ENCODE results near the gene CUTC. TPM values are rescaled to one million over a fixed set of nuclear protein-coding genes. Genes with fewer than 3 reads are reported as not detected.
A peak's percentile ranks its signal among the peaks of the same experiment; 100 is the strongest.

CUTC gene
- total RNA-seq, 1 donor from 2014 or later = 14.4 TPM

DNA sequence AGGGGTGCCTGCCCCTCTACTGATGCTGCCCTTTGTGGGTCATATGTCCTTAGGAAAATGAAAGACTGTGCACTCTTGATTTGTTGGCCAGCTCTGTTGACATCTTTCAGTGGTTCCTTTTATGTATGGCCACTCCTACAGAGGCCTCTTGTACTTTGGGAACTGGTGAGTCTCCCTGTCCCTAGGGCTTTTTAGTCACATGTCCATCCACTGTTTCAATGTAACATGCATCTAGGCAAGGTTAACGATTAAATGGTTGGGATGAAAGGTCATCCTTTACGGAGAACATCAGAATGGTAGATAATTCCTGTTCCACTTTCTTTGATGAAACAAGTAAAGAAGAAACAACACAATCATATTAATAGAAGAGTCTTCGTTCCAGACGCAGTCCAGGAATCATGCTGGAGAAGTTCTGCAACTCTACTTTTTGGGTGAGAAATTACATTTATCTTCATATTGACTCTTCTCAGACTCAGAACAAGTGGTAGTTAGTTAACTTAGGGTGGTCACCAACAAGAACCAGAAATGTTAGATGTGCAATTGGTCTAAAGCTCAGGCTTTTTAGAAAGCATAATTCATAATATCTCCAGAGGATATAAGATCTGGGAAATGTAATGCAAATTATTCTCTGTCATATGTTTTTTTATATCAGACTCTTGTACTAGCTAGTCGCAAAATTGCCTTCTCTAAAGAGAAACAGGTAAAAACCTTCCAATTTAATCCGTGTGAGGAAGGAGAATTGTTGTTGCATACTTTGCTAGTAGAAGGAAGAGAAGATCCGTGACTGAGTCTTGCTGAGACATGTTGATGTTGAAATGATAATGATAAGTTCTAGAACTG lies 50.6 kb downstream of the CUTC start, which contains the start of gene ABCC2:
TSS of gene ABCC2 (plus strand) at position 194 of the 840 bp plus-strand sequence. CDS start at position 399, 205 bp downstream.
- no peaks in the 10 kb centered on the region for H3K36me3 Mint-ChIP-seq (ENCODE audit: low read depth)
- TF ChIP-seq, protein P1, sequence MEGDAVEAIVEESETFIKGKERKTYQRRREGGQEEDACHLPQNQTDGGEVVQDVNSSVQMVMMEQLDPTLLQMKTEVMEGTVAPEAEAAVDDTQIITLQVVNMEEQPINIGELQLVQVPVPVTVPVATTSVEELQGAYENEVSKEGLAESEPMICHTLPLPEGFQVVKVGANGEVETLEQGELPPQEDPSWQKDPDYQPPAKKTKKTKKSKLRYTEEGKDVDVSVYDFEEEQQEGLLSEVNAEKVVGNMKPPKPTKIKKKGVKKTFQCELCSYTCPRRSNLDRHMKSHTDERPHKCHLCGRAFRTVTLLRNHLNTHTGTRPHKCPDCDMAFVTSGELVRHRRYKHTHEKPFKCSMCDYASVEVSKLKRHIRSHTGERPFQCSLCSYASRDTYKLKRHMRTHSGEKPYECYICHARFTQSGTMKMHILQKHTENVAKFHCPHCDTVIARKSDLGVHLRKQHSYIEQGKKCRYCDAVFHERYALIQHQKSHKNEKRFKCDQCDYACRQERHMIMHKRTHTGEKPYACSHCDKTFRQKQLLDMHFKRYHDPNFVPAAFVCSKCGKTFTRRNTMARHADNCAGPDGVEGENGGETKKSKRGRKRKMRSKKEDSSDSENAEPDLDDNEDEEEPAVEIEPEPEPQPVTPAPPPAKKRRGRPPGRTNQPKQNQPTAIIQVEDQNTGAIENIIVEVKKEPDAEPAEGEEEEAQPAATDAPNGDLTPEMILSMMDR (IDR thresholded peaks at IDR 0.05) = no peak
- H3K4me1 Mint-ChIP-seq (ENCODE audit: low read depth) = peaks cover 70% of the 10 kb centered on the region
- DNase-seq (ENCODE audit: low spot score) = no peak
- no peaks in the 10 kb centered on the region for H3K27me3 Mint-ChIP-seq (ENCODE audit: low read depth)
- no peak within 1 kb of the TSS for H3K4me3 Mint-ChIP-seq (ENCODE audit: unreplicated experiment)
- H3K9me3 Mint-ChIP-seq (ENCODE audit: low read depth) = no peaks in the 10 kb centered on the region
- peak within 1 kb of the TSS; percentile 74 for H3K27ac Mint-ChIP-seq (ENCODE audit: unreplicated experiment)

DNA sequence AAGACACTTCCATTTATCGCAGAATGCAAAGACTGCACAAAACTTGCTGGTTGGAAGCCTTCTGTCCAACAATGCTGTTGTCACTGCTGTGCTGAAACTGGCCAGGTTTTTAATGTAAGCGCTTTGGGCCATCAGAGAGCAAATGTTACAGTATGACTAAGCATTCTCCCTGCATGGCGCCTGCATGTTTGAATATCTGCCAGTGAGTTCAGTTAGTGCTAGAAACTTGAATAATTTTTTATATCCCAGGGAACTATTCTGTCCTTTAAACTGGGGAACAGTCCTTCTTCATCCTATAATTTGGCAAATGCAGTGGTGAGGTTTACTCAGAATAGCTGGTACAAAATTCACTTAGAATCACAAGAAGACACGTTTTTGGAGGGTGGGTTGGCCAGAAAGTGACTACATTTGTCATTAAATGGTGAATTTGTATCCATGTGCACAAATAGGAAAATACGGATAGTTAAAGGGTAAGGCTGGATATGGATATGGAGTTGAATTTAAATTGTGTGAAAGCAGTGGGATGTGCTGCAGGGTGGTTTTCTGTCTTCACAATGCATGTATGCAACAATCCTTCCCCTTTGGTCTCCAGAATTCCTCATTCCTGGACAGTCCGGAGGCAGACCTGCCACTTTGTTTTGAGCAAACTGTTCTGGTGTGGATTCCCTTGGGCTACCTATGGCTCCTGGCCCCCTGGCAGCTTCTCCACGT lies 52.1 kb downstream of the CUTC start:
- H3K4me3 Mint-ChIP-seq (ENCODE audit: unreplicated experiment) = no peak overlapping the region
- peak overlapping the region; percentile 74 for H3K27ac Mint-ChIP-seq (ENCODE audit: unreplicated experiment)
- H3K36me3 Mint-ChIP-seq (ENCODE audit: low read depth) = no peaks in the 10 kb centered on the region
- H3K4me1 Mint-ChIP-seq (ENCODE audit: low read depth) = peaks cover 71% of the 10 kb centered on the region
- DNase-seq (ENCODE audit: low spot score) = no peak
- H3K27me3 Mint-ChIP-seq (ENCODE audit: low read depth) = no peaks in the 10 kb centered on the region
- TF ChIP-seq, protein P1 (IDR thresholded peaks at IDR 0.05) = no peak
- H3K9me3 Mint-ChIP-seq (ENCODE audit: low read depth) = no peaks in the 10 kb centered on the region

DNA sequence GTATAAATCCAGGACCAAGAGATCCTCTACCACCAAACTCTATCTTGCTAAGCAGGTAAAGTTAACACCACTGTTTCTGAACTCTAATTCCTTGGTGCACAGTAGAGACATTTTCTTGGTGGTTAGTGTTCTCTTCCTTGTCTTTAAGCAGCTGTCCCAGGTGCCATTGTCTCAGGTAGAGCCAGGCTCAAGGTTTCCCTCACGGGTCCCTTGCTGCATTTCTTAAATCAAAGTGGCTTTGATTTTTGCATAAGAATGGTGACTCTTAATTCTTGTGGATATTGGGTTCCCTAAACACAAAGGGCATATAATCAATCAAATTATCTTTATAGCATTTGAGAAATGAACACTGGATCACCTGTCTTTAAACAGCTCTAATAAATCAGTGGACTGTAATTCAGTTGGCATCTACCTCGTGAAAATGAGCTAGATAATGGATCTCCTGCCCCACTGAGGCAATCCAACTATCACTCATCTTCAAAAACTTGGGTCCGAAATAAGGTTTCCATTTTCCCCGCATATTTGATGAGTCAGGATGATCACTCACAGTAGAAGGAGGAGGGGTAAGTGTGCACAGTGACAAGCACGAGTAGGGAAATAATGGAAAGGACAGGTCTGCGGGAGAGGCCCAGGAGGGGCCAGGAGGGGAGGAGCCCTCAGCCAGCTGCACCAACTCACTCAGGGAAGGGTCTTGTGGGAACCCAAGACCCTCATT lies 52.9 kb downstream of the CUTC start:
- no peak overlapping the region for H3K4me3 Mint-ChIP-seq (ENCODE audit: unreplicated experiment)
- DNase-seq (ENCODE audit: low spot score) = no peak

DNA sequence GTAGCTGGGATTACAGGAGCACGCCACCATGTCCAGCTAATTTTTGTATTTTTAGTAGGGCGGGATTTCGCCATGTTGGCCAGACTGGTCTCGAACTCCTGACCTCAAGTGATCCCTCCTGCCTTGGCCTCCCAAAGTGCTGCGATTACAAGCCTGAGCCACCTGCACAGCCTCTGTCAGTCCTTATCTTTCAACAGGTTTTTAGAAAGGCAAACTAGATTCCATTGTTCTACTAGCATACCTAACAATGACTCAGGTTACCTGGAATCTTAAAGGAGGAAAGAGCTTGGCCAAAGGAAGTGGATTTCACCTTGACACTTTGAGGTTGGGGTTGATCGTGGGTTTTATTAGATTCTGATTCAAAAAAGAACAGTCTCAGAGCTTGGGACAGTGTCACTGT lies 53.6 kb downstream of the CUTC start:
- Mint-ChIP-seq H3K4me3 (ENCODE audit: unreplicated experiment) (no peak overlapping the region), H3K27me3 (ENCODE audit: low read depth) (no peaks in the 10 kb centered on the region), H3K27ac (ENCODE audit: unreplicated experiment) (no peak overlapping the region), H3K4me1 (ENCODE audit: low read depth) (peaks cover 57% of the 10 kb centered on the region), H3K9me3 (ENCODE audit: low read depth) (no peaks in the 10 kb centered on the region), H3K36me3 (ENCODE audit: low read depth) (no peaks in the 10 kb centered on the region)
- TF ChIP-seq, protein P1 (IDR thresholded peaks at IDR 0.05) = no peak
- no peak for DNase-seq (ENCODE audit: low spot score)

More for the DNA sequence above, 52.9 kb downstream of the CUTC start:
- H3K27ac Mint-ChIP-seq (ENCODE audit: unreplicated experiment) = peak overlapping the region; percentile 74
- no peaks in the 10 kb centered on the region for H3K9me3 Mint-ChIP-seq (ENCODE audit: low read depth)
- H3K27me3 Mint-ChIP-seq (ENCODE audit: low read depth) = no peaks in the 10 kb centered on the region
- H3K36me3 Mint-ChIP-seq (ENCODE audit: low read depth) = no peaks in the 10 kb centered on the region
- peaks cover 64% of the 10 kb centered on the region for H3K4me1 Mint-ChIP-seq (ENCODE audit: low read depth)
- TF ChIP-seq, protein P1 (IDR thresholded peaks at IDR 0.05) = no peak

DNA sequence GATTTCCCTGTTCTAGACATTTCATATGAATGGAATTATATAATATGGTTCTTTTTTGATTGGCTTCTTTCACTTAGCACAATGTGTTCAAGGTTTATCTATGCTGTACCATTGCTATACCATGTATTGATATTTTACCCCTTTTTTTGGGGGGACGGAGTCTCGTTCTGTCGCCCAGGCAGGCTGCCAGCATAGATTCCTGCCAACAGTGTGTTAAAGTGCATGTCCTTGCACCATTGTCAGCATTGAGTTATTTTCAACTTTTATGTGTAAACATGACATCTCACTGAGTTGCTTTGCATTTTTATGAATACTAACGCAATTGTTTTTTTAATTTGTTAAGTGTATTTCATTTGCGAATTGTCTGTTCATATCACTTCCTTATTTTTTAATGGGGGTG lies 55.3 kb downstream of the CUTC start:
- DNase-seq (ENCODE audit: low spot score) = no peak

More for the DNA sequence above, 55.3 kb downstream of the CUTC start:
- H3K36me3 Mint-ChIP-seq (ENCODE audit: low read depth) = no peaks in the 10 kb centered on the region
- no peaks in the 10 kb centered on the region for H3K9me3 Mint-ChIP-seq (ENCODE audit: low read depth)
- no peaks in the 10 kb centered on the region for H3K27me3 Mint-ChIP-seq (ENCODE audit: low read depth)
- TF ChIP-seq, protein P1 (IDR thresholded peaks at IDR 0.05) = no peak
- no peak overlapping the region for H3K4me3 Mint-ChIP-seq (ENCODE audit: unreplicated experiment)
- no peak overlapping the region for H3K27ac Mint-ChIP-seq (ENCODE audit: unreplicated experiment)
- H3K4me1 Mint-ChIP-seq (ENCODE audit: low read depth) = peaks cover 42% of the 10 kb centered on the region

Data from chondrocyte (in vitro differentiated cells).